ENCODE results near the gene SLC9A5. TPM values are rescaled to one million over a fixed set of nuclear protein-coding genes. Genes with fewer than 3 reads are reported as not detected.

The SLC9A5 gene
- total RNA-seq, 1 experiment from 2014 or later, result 5.6 TPM

GRCh38 chr16:67286441-67287235 is 37.9 kb downstream of the SLC9A5 start:
- peaks cover 3 to 20% of the 10 kb centered on the region in 2 experiments; a peak in 3 of 4 replicates for H3K4me1 ChIP-seq (ENCODE audit: control insufficient read depth in 1 of 2, insufficient read depth in 2 of 2, low read length in 2 of 2)
- H4K20me1 ChIP-seq (ENCODE audit: insufficient read depth), result no peaks in the 10 kb centered on the region
- H3K9me2 ChIP-seq (ENCODE audit: insufficient read depth), result no peaks in the 10 kb centered on the region
- intact Hi-C loops (cut with micrococcal nuclease), result no loop called here
- POLR2A ChIA-PET, result no interaction called here
- H2AFZ ChIP-seq (ENCODE audit: low read depth, low read length, poor library complexity, severe bottlenecking), result no peak overlapping the region
- H3K9me3 ChIP-seq (ENCODE audit: control insufficient read depth in 1 of 2, insufficient read depth in 1 of 2, low read depth in 1 of 2, low read length in 2 of 2), result no peaks in the 10 kb centered on the region
- H3K27me3 ChIP-seq (ENCODE audit: insufficient read depth, low read length), result no peaks in the 10 kb centered on the region
- CTCF ChIA-PET, result no interaction called here
- RAD21 ChIA-PET (ENCODE audit: low non-redundant PET in 1 of 2, low total read pairs in 2 of 2, uncharacterized antibody in 2 of 2, unreplicated experiment in 2 of 2), result no interaction called here
- H3K4me3 ChIP-seq (replicated peaks in 1 of 2; ENCODE audit: low read depth in 1 of 2, low read length in 2 of 2), result no peak overlapping the region
- H3K79me2 ChIP-seq (ENCODE audit: insufficient read depth, low read length), result no peaks in the 10 kb centered on the region
- BruUV-seq (replicated peaks), result no TSS peak
- no peak overlapping the region for H3K27ac ChIP-seq (ENCODE audit: low read depth, low read length)
- H3K36me3 ChIP-seq (ENCODE audit: control insufficient read depth in 1 of 2, insufficient read depth in 2 of 2, low read length in 2 of 2), result peaks cover 3 to 5% of the 10 kb centered on the region in 2 experiments; a peak in 2 of 4 replicates
- no peak overlapping the region for H3K4me2 ChIP-seq (ENCODE audit: low read length)
- ATAC-seq, result no peak
- no peak overlapping the region for H3K9ac ChIP-seq (ENCODE audit: low read length)
- DNase-seq (ENCODE audit: low read depth, low spot score), result no peak
- TF ChIP-seq SRF (IDR thresholded peaks at IDR 0.05; ENCODE audit: low read depth), result no peak
- TF ChIP-seq MAX (IDR thresholded peaks at IDR 0.05), result no peak
- TF ChIP-seq FOSL1 (IDR thresholded peaks at IDR 0.05; ENCODE audit: low read depth), result no peak
- TF ChIP-seq CEBPB (IDR thresholded peaks at IDR 0.05; ENCODE audit: low read depth), result no peak
- TF ChIP-seq POLR2A (IDR thresholded peaks at IDR 0.05; ENCODE audit: borderline replicate concordance, extremely low read depth, insufficient read depth, insufficient read length), result no peak
- TF ChIP-seq ZNF274 (IDR thresholded peaks at IDR 0.05; ENCODE audit: low read depth, low read length), result no peak
- TF ChIP-seq POLR2AphosphoS5 (IDR thresholded peaks at IDR 0.05; ENCODE audit: low read depth, low read length), result no peak
- TF ChIP-seq SIN3A (IDR thresholded peaks at IDR 0.05; ENCODE audit: low read depth), result no peak
- TF ChIP-seq REST (IDR thresholded peaks at IDR 0.05; ENCODE audit: low read depth), result no peak
- TF ChIP-seq ZFX (IDR thresholded peaks at IDR 0.05), result no peak
- TF ChIP-seq YY1 (IDR thresholded peaks at IDR 0.05; ENCODE audit: extremely low read depth, insufficient replicate concordance, low read depth, low read length), result no peak

All from HCT116 (cell line).